ENCODE measurements around the gene UBXN11.

UBXN11 gene

GRCh38 chr1:26268290-26269197, 37.9 kb downstream of the UBXN11 start:
- no peak for DNase-seq (ENCODE audit: low read depth)

GRCh38 chr1:26265405-26265804, 41.0 kb downstream of the UBXN11 start:
- no peak for DNase-seq (ENCODE audit: low read depth)

GRCh38 chr1:26263212-26263611, 43.2 kb downstream of the UBXN11 start:
- DNase-seq (ENCODE audit: low read depth), result no peak

- no peak for DNase-seq (ENCODE audit: low read depth)
Measured at GRCh38 chr1:26259578-26259977, 46.9 kb downstream of the UBXN11 start.

- no peak for DNase-seq (ENCODE audit: low read depth)
Measured at GRCh38 chr1:26259005-26259404, 47.4 kb downstream of the UBXN11 start.

GRCh38 chr1:26257222-26257621, 49.2 kb downstream of the UBXN11 start:
- no peak for DNase-seq (ENCODE audit: low read depth)

- no peak for DNase-seq (ENCODE audit: low read depth)
Measured at GRCh38 chr1:26254404-26254803, 52.0 kb downstream of the UBXN11 start.

- no peak for DNase-seq (ENCODE audit: low read depth)
Measured at GRCh38 chr1:26252718-26253117, 53.7 kb downstream of the UBXN11 start.

- DNase-seq (ENCODE audit: low read depth), result no peak
Measured at GRCh38 chr1:26239936-26240335, 66.5 kb downstream of the UBXN11 start.

- no peak for DNase-seq (ENCODE audit: low read depth)
Measured at GRCh38 chr1:26237230-26237966, 69.0 kb downstream of the UBXN11 start.

GRCh38 chr1:26234644-26235370, 71.6 kb downstream of the UBXN11 start:
- no peak for DNase-seq (ENCODE audit: low read depth)

GRCh38 chr1:26233903-26234643, 72.4 kb downstream of the UBXN11 start, which contains the start of gene CEP85:
Gene CEP85 (plus strand): TSS chr1:26234200. CDS start chr1:26239784, 5,584 bp downstream.
- DNase-seq (ENCODE audit: low read depth), result peak; percentile 98

All from activated T-cell treated with anti-CD3 and anti-CD28 coated beads for 48 hours (primary cell).